Heart left ventricle (tissue), 16 donors: ENCODE data around the gene BRCA2. TPM values are rescaled to one million over a fixed set of nuclear protein-coding genes. Genes with fewer than 3 reads are reported as not detected.

Experiments used
- ATAC-seq, 4 donors: fragments of 200-7000 bp; cut with Tn5 transposase; one replicate each; pipeline ENCODE4 v1.9.1; 2020 to 2022; ENCODE audit warnings: moderate library complexity in 4 of 4, mild to moderate bottlenecking in 3 of 4, moderate number of reproducible peaks in 1 of 4
- DNase-seq, 5 donors: peaks; one replicate each; pipeline ENCODE4 v3.0.0-alpha.2; 2020
- H3K27ac ChIP-seq, 12 donors: fragments of 200-600 bp; sonication (generic) in 4 of 12; one replicate each; pipeline versions ENCODE4 v1.5.0 to v1.8.0; 2016 to 2022; ENCODE audit warnings: mild to moderate bottlenecking in 2 of 12
- H3K27me3 ChIP-seq, 9 donors: fragments of 200-600 bp; sonication (generic) in 2 of 9; one replicate each; pipeline versions ENCODE4 v1.5.1 to v1.8.0; 2016 to 2022; ENCODE audit warnings: mild to moderate bottlenecking in 3 of 9
- H3K36me3 ChIP-seq, 9 donors: fragments of 200-600 bp; sonication (generic) in 2 of 9; one replicate each; pipeline versions ENCODE4 v1.5.0 to v1.8.0; 2018 to 2022; ENCODE audit warnings: mild to moderate bottlenecking in 2 of 9
- H3K4me1 ChIP-seq, 12 donors: fragments of 200-600 bp; sonication (generic) in 4 of 12; one replicate each; pipeline versions ENCODE4 v1.5.0 to v1.8.0; 2016 to 2022; ENCODE audit warnings: mild to moderate bottlenecking in 3 of 12
- H3K4me3 ChIP-seq, 12 donors: fragments of 200-600 bp; sonication (generic) in 4 of 12; one replicate each; pipeline versions ENCODE4 v1.5.0 to v1.8.0; 2017 to 2022; ENCODE audit warnings: mild to moderate bottlenecking in 9 of 12, moderate library complexity in 4 of 12
- H3K9me3 ChIP-seq, 12 donors: fragments of 200-600 bp; sonication (generic) in 4 of 12; one replicate each; pipeline versions ENCODE4 v1.5.0 to v1.8.0; 2016 to 2022; ENCODE audit warnings: mild to moderate bottlenecking in 1 of 12
- CTCF ChIP-seq, 12 donors: fragments of 200-600 bp; sonication (generic) in 4 of 12; IDR thresholded peaks; one replicate each; pipeline versions ENCODE4 v1.5.0 to v1.8.0; 2018 to 2022; ENCODE audit warnings: antibody characterized with exemption in 12 of 12, mild to moderate bottlenecking in 5 of 12
- POLR2A ChIP-seq, 2 donors: fragments of 450-650 bp; IDR thresholded peaks; one replicate each; pipeline ENCODE4 v1.6.1; 2017; ENCODE audit warnings: antibody characterized with exemption in 2 of 2, mild to moderate bottlenecking in 2 of 2, moderate library complexity in 2 of 2
- WGBS, 4 donors: extraction: QIAGEN DNeasy Blood & Tissue Kit in 2 of 4; methylation state at CpG; one replicate each; pipeline versions ENCODE4 v1.1.5 to v1.1.7; 2013 to 2018; 5-methylcytosine and 5-hydroxymethylcytosine counted together
- intact Hi-C, 10 donors: fragments of 100-400 bp; cut with DNase I; formaldehyde crosslinking; loops; one replicate each; pipeline versions ENCODE4 v1.11.1 to v1.14.2; 2022
- polyA plus RNA-seq, 2 donors: library from polyadenylated mRNA; stranded (reverse); fragments of 200-250 nt; gene quantifications; one replicate each; pipeline ENCODE4 v1.2.3, GENCODE V29; 2013
- total RNA-seq, 9 donors: library from RNA; depleted of rRNA in 2 of 9; stranded (reverse); fragments of >200 nt in 2 of 9; fragmentation: NEBNext Ultra II Directional in 3 of 9; extraction: Animal tissue kit (Norgen Biotek cat#: 25700) in 3 of 9; gene quantifications; one replicate each; pipeline versions ENCODE4 v1.1.0 to v1.2.4, GENCODE V29; 2016 to 2023
- donor health status: ischemic (EF 13 %, LVEDD 7.1; RV severe dilation, severe dysfunction).
- donor health status: healthy with polysubstance abuse.
- donor health status: DM: no; HTN: yes; CAD: no.
- donor health status: DM: no; HTN: no; CAD: no.
- donor health status: ischemic (EF 25% LVEDD 6.9; RV normal size, moderate dysfunction).
- donor health status: ischemic (EF 25% LVEDD 5.7; RV mildly dilated, moderate dysfunction).
- donor health status: healthy.
- donor health status: DM: yes; HTN: yes; CAD: no.
- donor health status: ischemic (EF 35%, LVEDD 5.7; RV mildly dilated, moderate dysfunction).
- donor health status: nonischemic (EF 11% LVEDD 7.7; RV severe dilation, severe dysfunction).
- donor health status: DM: yes; HTN: yes; CAD: no.
- donor health status: PGD.
- donor health status: ischemic (EF 29% LVEDD 5.4; RV normal size, mild dysfunction).
- donor health status: nonischemic (EF 23%, LVEDD 6.1; RV moderate dilation, normal function).

The BRCA2 gene
- total and polyA plus RNA-seq, 11 donors, result 0.04 to 5.2 (median 0.28) TPM

DNA sequence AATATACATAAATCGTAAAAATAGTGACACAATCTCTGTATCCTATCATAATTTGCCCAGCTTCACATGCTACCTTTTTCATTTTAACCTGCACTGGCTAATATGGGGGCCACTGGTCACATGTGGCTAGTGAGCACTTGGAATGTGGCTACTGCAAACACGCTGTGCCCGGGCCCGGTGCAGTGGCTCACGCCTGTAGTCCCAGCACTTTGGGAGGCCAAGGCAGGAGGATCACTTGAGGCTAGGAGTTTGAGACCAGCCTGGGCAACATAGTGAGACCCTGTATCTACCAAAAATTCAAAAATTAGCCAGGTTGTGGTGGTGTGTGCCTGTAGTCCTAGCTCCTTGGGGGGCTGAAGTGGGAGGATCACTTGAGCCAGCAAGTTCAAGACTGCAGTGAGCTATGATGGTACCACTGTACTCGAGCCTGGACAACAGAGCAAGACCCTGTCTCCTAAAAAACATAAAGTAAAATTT, 114.2 kb downstream of the BRCA2 start:
- ATAC-seq, result no peak
- 87 to 96% (median 92%) methylated on average over 5 to 6 of the region's 6 CpGs for WGBS, 4 donors
- peaks cover 0 to 44% (median 17%) of the 10 kb centered on the region in 12 donors for H3K4me1 ChIP-seq
- H3K27ac ChIP-seq, result peak overlapping the region in 10 of 12 donors; percentile 73 to 98 (median 90)
- H3K4me3 ChIP-seq, result peak overlapping the region in 1 of 12 donors; percentile 95
- H3K9me3 ChIP-seq, result no peaks in the 10 kb centered on the region
- H3K27me3 ChIP-seq, result no peaks in the 10 kb centered on the region
- no peak for TF ChIP-seq POLR2A (IDR thresholded peaks at IDR 0.05)
- no peak for TF ChIP-seq CTCF (IDR thresholded peaks at IDR 0.05)
- intact Hi-C loops, result loop anchor here in 2 of 10 donors (5.0 kb wide), 1 partner anchor 108 kb away; the partner anchor contains the start of gene N4BP2L2 (in 2 of the 2)
- H3K36me3 ChIP-seq, result peaks cover 0 to 35% (median 8%) of the 10 kb centered on the region in 9 donors
- DNase-seq, result no peak

DNA sequence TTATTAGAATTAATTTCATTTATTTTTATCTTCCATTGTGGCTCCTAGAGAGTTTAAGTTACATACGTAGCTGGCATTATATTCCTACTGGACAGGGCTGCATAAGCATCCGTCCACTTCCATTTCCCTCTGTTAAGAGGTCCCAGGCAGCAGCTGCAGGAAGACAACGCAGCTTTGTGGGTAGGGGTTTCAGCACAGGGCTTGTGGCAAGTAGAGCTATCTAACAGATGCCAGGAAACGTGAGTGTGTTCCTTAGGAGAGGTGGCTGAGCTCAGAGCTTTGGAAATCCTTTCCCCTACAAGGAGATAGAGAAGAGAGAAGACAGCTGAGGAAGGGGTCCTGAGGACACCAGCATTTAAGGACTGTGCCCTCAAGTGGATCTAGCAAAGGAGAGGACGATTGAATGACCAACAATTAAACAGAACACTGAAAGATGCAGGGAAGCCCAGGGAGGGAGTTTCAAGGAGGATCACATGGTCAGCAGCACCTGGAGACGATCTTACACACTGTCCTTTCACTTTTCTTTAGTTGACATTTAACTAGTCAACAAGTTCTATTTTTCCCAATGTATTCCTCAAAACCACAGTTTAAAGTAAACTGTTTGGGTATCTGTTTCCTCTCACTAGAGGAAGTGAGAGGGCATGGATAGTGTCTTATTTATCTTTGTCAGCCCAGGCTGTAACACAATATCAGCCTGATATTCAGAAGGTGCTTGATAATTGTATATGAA, 114.9 kb downstream of the BRCA2 start:
- no peak for DNase-seq
- no peak for ATAC-seq
- Histone ChIP-seq H3K36me3 (peaks cover 0 to 42% (median 12%) of the 10 kb centered on the region in 9 donors), H3K4me1 (peaks cover 0 to 42% (median 16%) of the 10 kb centered on the region in 12 donors), H3K4me3 (no peak overlapping the region), H3K9me3 (no peaks in the 10 kb centered on the region), H3K27ac (peak overlapping the region in 1 of 12 donors; percentile 98), H3K27me3 (no peaks in the 10 kb centered on the region)
- TF ChIP-seq POLR2A (IDR thresholded peaks at IDR 0.05) (no peak), CTCF (IDR thresholded peaks at IDR 0.05) (no peak)
- intact Hi-C loops, result no loop called here
- 50 to 64% (median 56%) methylated on average over 6 of the region's 6 CpGs for WGBS, 4 donors

DNA sequence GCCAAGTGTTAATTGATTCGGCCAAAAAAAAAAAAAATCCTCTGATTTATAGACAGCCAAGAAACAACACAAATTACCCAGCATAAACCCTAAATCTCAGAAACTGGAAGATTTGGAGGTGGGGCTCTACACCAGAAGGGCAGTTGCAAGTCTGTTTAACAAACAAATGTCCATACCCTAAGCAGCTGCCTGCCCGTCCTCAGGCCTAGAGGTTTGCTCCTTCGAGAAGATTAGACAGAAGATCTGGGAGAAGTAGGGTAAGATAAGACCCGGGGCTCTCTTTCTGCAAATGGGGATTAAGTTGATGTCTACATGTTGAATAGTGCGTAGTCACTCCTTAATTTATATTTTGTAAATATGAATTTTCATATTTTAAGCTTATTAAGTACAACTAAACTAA, 116.1 kb downstream of the BRCA2 start:
- H3K36me3 ChIP-seq, result peaks cover 0 to 54% (median 24%) of the 10 kb centered on the region in 9 donors
- peaks cover 0 to 34% (median 11%) of the 10 kb centered on the region in 12 donors for H3K4me1 ChIP-seq
- H3K27me3 ChIP-seq, result no peaks in the 10 kb centered on the region
- ATAC-seq, result no peak
- no peak overlapping the region for H3K4me3 ChIP-seq
- no peak for DNase-seq
- 86 to 92% (median 90%) methylated on average over 5 of the region's 5 CpGs for WGBS, 4 donors
- no peak for TF ChIP-seq CTCF (IDR thresholded peaks at IDR 0.05)
- TF ChIP-seq POLR2A (IDR thresholded peaks at IDR 0.05), result no peak
- no peaks in the 10 kb centered on the region for H3K9me3 ChIP-seq
- intact Hi-C loops, result no loop called here
- H3K27ac ChIP-seq, result no peak overlapping the region

DNA sequence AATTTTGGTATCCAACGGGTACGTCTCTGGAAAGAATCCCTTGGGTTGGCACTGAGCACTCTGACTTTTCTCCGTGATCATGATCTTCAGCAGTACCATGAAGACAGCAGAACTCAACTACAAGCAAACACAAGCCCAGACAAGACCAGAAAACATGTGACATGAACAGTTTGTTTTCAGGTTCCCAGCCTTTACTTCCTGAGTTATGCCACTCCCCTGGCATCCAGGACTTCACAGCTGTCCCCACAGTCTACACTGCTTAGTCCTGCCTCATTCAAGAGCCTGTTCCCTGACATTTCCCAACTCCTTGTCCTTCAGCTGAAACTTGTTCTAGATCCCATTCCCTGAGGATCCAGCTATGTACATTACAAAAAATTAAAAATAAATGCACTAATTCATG, 117.5 kb downstream of the BRCA2 start:
- Histone ChIP-seq H3K36me3 (peaks cover 0 to 67% (median 35%) of the 10 kb centered on the region in 9 donors), H3K4me3 (no peak overlapping the region), H3K27ac (no peak overlapping the region), H3K4me1 (peaks cover 0 to 28% (median 11%) of the 10 kb centered on the region in 12 donors), H3K27me3 (no peaks in the 10 kb centered on the region), H3K9me3 (no peaks in the 10 kb centered on the region)
- DNase-seq, result no peak
- TF ChIP-seq POLR2A (IDR thresholded peaks at IDR 0.05) (no peak), CTCF (IDR thresholded peaks at IDR 0.05) (no peak)
- intact Hi-C loops, result no loop called here
- ATAC-seq, result peak in 1 of 4 donors; percentile 14
- WGBS, 4 donors, result 61 to 75% (median 64%) methylated on average over 3 of the region's 3 CpGs
